GM21447 (cell line): ENCODE results near the gene LRRN4CL.
"Not testable (repeated sequence)": the region's sequence is repeated elsewhere in the genome, so short reads cannot be mapped to it uniquely, and the experiment has no call there.

Source experiments
- ATAC-seq: cut with Tn5 transposase; IDR thresholded peaks from one replicate; pipeline ENCODE4 v1.9.1; 2021; ENCODE audit not compliant: unreplicated experiment

Gene LRRN4CL

GRCh38 chr11:62710001-62710345, 20.6 kb upstream of the LRRN4CL start:
- no peak for ATAC-seq

- ATAC-seq: peak; percentile 65
Measured at GRCh38 chr11:62709247-62710000, 20.1 kb upstream of the LRRN4CL start.

- ATAC-seq: no peak
Measured at GRCh38 chr11:62708793-62709192, 19.5 kb upstream of the LRRN4CL start.

- no peak for ATAC-seq
Measured at GRCh38 chr11:62708392-62708791, 19.1 kb upstream of the LRRN4CL start.

GRCh38 chr11:62707277-62707861, 18.0 kb upstream of the LRRN4CL start, which contains the start of the genes BSCL2 and GNG3:
TSS of gene BSCL2 (minus strand) at chr11:62707424. CDS start at chr11:62707195, 229 bp downstream.
TSS of gene GNG3 (plus strand) at chr11:62707676. CDS start at chr11:62708296, 620 bp downstream.
- no peak for ATAC-seq

GRCh38 chr11:62706850-62707247, 17.5 kb upstream of the LRRN4CL start:
- no peak for ATAC-seq

- no peak for ATAC-seq
Measured at GRCh38 chr11:62705880-62706849, 16.8 kb upstream of the LRRN4CL start.

- ATAC-seq: no peak
Measured at GRCh38 chr11:62705413-62705812, 16.1 kb upstream of the LRRN4CL start.

GRCh38 chr11:62703921-62704320, 14.6 kb upstream of the LRRN4CL start:
- ATAC-seq: not testable (repeated sequence)

- ATAC-seq: no peak
Measured at GRCh38 chr11:62702246-62702645, 12.9 kb upstream of the LRRN4CL start.

- ATAC-seq: no peak
Measured at GRCh38 chr11:62694455-62695167, 5.3 kb upstream of the LRRN4CL start.

GRCh38 chr11:62693624-62694023, 4.3 kb upstream of the LRRN4CL start:
- ATAC-seq: not testable (repeated sequence)

GRCh38 chr11:62688491-62688890, 839 bp downstream of the LRRN4CL start:
- no peak for ATAC-seq

- no peak for ATAC-seq
Measured at GRCh38 chr11:62687508-62688396, 1.6 kb downstream of the LRRN4CL start.

GRCh38 chr11:62682518-62682917, 6.8 kb downstream of the LRRN4CL start:
- ATAC-seq: no peak

- peak; percentile 51 for ATAC-seq
Measured at GRCh38 chr11:62680825-62681240, 8.5 kb downstream of the LRRN4CL start.

- ATAC-seq: peak; percentile 71
Measured at GRCh38 chr11:62678770-62679696, 10.3 kb downstream of the LRRN4CL start, which contains the start of gene UBXN1. TSS of gene UBXN1 (minus strand) at chr11:62679073. CDS start at chr11:62678923, 150 bp downstream.

GRCh38 chr11:62678433-62678769, 10.9 kb downstream of the LRRN4CL start:
- no peak for ATAC-seq

GRCh38 chr11:62677714-62678113, 11.6 kb downstream of the LRRN4CL start:
- no peak for ATAC-seq
